ENCODE data around the gene PTPN5. TPM values are rescaled to one million over a fixed set of nuclear protein-coding genes. Genes with fewer than 3 reads are reported as not detected.

PTPN5 gene
- total RNA-seq, 2 experiments from 2014 or later: not detected

GRCh38 chr11:18733202-18733601 lies 58.4 kb downstream of the PTPN5 start:
- Histone ChIP-seq H3K36me3 (ENCODE audit: insufficient read depth, low read length) (no peaks in the 10 kb centered on the region), H2AFZ (ENCODE audit: low read length) (no peak overlapping the region), H3K79me2 (ENCODE audit: insufficient read depth, low read depth, low read length) (no peaks in the 10 kb centered on the region), H3K9me3 (ENCODE audit: low read length) (no peaks in the 10 kb centered on the region), H4K20me1 (ENCODE audit: insufficient read depth, low read length) (no peaks in the 10 kb centered on the region), H3K4me1 (ENCODE audit: insufficient read depth, low read length, poor library complexity, severe bottlenecking) (peaks cover 8% of the 10 kb centered on the region), H3K9me2 (ENCODE audit: insufficient read depth, low read length) (no peaks in the 10 kb centered on the region), H3K4me2 (ENCODE audit: low read length) (no peak overlapping the region), H3K4me3 (ENCODE audit: low read depth, low read length, poor library complexity, severe bottlenecking) (no peak overlapping the region), H3K27ac (ENCODE audit: low read depth, low read length, poor library complexity, severe bottlenecking) (no peak overlapping the region)
- POLR2A ChIA-PET: no interaction called here
- DNase-seq (ENCODE audit: low spot score): no peak
- intact Hi-C loops (cut with micrococcal nuclease; ENCODE audit: unreplicated experiment): loop anchor here (2.0 kb wide), 1 partner anchor 618 kb away; no protein-coding TSS in a partner anchor
- no TSS peak for BruUV-seq (replicated peaks)
- CTCF ChIA-PET (ENCODE audit: unreplicated experiment): no interaction called here
- TF ChIP-seq CTCF (conservative IDR thresholded peaks at IDR 0.05; ENCODE audit: low read length) (no peak), EZH2phosphoT487 (IDR thresholded peaks at IDR 0.05; ENCODE audit: borderline replicate concordance, low read depth, low read length) (no peak)

- Histone ChIP-seq H3K4me2 (ENCODE audit: low read length) (peak overlapping the region; percentile 34; the same call in 1 of the 2 replicates), H3K9me2 (ENCODE audit: insufficient read depth, low read length) (no peaks in the 10 kb centered on the region), H3K36me3 (ENCODE audit: insufficient read depth, low read length) (no peaks in the 10 kb centered on the region), H3K4me1 (ENCODE audit: insufficient read depth, low read length, poor library complexity, severe bottlenecking) (peaks cover 13% of the 10 kb centered on the region), H2AFZ (ENCODE audit: low read length) (peak overlapping the region; percentile 71; the same call in 1 of the 2 replicates), H3K4me3 (ENCODE audit: low read depth, low read length, poor library complexity, severe bottlenecking) (no peak overlapping the region), H4K20me1 (ENCODE audit: insufficient read depth, low read length) (no peaks in the 10 kb centered on the region), H3K79me2 (ENCODE audit: insufficient read depth, low read depth, low read length) (no peaks in the 10 kb centered on the region), H3K27ac (ENCODE audit: low read depth, low read length, poor library complexity, severe bottlenecking) (no peak overlapping the region), H3K9me3 (ENCODE audit: low read length) (no peaks in the 10 kb centered on the region)
- intact Hi-C loops (cut with micrococcal nuclease; ENCODE audit: unreplicated experiment): loop anchor here (1.0 to 2.0 kb wide), 2 partner anchors 192 to 617 kb away; no protein-coding TSS in a partner anchor
- DNase-seq (ENCODE audit: low spot score): peak; percentile 67
- TF ChIP-seq CTCF (conservative IDR thresholded peaks at IDR 0.05; ENCODE audit: low read length) (peak; percentile 99), EZH2phosphoT487 (IDR thresholded peaks at IDR 0.05; ENCODE audit: borderline replicate concordance, low read depth, low read length) (no peak)
- ChIA-PET POLR2A (interaction anchor here (1.6 kb wide), 1 partner anchor 10 kb away, joined by 6 read pairs; no protein-coding TSS in a partner anchor), CTCF (ENCODE audit: unreplicated experiment) (interaction anchor here (1.0 to 1.5 kb wide), 4 partner anchors 10 to 99 kb away, joined by 3 to 6 read pairs (median 4); partner anchors contain the start of genes SPTY2D1 and TMEM86A)
- no TSS peak for BruUV-seq (replicated peaks)
Measured at GRCh38 chr11:18731949-18732821, 59.4 kb downstream of the PTPN5 start.
